CD4-positive, alpha-beta T cell treated with Interferon alpha-2 for 1 hour (primary cell): ENCODE measurements around the gene MORN5.

Source experiments
- DNase-seq, 2 donors: peaks; one replicate each; pipeline ENCODE4 v3.0.0-alpha.2; 2020 to 2022

The MORN5 gene

GRCh38 chr9:122192914-122193525, 33.3 kb downstream of the MORN5 start:
- DNase-seq: no peak

DNA sequence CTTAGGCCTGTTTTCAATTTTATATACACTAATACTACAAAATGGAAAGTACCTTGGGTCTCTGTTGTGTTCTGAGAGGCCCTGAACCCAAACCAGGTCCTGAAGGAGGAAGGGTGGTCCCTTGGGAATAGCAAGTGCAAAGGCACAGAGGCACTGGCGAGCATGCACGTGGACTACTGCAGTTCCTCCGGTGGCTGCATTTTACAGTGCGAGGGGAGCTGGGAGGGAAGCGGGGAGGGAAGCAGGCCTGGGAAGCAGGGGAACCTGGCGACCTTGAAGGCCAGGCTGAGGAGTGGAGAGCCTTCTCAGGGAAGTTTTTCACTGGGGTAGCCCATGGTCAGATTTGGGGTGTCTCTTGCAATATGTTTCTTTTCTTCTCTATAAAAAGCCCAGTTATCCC, 33.9 kb downstream of the MORN5 start:
- no peak for DNase-seq

GRCh38 chr9:122195875-122196274, 36.2 kb downstream of the MORN5 start:
- DNase-seq: no peak

DNA sequence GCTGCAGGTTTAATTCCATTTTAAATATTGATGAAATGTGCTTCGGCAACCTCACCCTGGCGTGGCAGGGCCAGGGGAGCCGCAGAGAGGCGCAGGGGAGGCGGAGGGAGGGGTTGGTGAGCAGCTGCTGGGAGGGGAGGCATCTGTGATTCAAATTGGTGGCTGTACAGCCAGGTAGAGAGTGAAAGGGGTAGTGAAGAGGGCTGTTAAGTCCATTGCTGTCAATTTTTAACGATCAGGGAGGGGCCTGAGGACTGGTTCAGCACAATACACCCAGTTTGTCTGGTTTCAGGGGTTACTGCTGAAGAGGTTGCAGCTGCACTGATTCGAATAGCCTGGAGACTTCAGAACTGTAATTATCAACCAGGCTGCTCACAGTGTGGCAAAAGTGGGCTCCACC, 37.7 kb downstream of the MORN5 start:
- DNase-seq: no peak

DNA sequence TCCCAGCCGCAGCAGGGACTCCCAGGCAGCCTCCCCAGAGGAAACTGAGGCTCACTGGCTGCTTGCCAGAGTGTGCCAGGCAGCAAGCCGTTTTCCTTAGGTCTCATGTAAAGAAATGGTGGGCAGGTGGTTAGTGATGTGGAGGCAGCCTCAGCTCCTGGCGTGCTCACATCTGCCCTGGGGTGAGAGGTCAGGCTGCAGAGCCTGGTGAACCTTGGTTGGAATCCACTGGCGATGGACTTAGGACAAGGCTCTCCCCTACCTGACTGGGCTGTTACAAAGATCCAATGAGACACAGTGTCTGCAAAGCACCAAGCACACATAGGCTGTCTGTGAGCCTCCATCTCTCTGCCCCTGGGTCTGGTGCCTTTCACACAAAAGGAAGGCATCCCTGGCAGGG, 38.2 kb downstream of the MORN5 start:
- DNase-seq: no peak

DNA sequence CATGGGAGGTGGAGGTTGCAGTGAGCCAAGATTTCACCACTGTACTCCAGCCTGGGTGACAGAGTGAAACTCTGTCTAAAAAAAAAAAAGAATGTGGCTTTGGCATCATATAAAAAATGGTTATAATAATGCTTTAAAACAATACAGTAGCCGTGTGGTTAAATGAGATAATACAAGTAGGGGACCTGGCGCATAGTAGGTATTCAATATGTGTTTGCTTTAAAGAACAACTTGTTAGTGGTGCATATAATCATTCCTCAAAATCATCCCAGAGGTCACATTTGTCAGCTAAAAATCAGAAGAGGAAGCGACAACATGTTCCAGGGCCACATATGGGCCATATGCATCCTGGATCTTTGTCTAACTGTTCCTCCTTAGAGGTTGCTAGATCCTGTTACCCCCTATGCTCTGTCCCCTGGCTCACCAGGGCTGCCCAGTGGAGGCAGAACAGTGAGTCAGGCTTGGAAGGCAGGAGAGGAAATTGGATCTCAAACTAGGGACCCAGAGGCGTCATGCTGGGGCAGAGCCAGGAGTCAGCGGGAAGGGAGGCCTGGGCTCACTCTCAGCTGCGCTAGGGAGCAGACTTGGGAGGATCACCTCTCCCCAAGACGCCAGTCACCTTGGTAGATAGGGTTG, 41.4 kb downstream of the MORN5 start:
- no peak for DNase-seq

DNA sequence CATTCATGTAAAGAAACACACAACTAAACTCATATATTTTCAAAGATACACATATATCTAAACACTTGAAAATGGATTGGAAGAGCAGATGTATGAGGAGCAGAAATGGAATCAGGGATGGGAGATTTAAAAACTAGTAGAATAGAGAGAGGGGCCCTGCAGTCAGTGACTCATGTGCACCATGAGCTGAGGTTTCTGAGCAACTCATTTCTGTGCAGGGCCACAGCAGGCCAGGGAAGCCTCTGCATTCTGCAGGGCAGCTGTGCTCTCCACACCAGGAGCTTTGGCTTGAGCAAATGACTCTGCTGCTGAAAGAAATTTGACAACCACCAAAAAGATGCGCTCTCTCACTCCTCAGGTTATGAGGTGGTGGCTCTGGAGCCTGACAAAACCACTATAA, 41.9 kb downstream of the MORN5 start:
- no peak for DNase-seq

DNA sequence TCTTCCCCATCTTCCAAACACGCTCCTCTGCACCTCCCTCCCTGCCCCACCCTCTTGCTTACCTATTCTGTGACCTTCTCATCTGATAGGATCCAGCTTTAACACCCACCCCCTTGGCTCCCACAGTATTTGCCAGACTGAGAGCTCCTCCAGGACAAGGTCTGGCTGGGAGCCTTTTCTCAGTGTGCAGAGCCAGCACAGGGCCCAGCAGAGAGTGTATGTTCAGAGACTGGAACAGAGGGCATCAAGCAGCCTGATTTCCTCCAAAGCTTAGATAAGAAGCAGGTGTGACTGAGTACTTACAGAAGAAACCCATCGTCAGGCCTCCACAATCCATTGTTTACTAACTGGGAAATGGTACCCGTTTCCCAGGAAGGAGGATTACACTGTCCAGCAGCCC, 42.4 kb downstream of the MORN5 start:
- no peak for DNase-seq

DNA sequence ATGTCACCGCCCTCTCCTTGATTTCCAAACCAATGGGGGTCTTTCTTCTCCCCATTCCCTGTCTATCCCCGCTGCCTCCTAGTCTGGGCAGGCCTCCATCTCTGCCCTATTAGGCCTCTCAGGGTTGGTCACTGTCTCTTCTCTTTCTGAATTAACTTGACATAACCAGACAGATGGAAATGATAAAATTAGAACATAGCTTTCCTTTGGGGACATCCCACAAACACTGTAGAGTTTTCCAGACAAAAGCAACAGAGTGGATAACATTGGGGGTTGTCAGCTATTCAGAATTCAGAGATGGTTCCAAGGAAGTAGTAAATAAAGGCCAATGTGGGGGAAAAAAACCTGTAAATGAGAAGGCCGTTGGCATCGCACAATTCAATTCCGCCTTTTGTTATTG, 44.3 kb downstream of the MORN5 start:
- DNase-seq: no peak

DNA sequence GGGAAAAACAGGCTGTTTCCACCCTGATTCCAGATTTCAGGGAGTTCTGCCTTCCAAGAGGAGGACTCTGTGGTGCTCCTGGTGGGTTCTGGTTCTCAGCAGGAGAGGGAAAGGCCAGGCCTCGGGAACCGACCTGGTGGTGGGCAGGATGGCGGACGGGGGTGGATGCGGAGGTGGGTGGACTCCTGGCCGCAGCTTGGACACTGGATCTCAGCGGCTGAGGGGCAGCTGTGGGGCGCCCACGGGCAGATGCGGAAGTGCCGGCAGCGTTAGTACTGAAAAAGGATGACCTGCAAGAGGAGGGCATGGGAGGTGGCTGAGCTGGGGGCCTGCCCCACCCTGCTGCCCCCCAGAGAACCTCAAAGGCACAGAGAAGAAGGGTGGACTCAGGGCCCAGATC, 44.8 kb downstream of the MORN5 start:
- DNase-seq: no peak

GRCh38 chr9:122205176-122205575, 45.5 kb downstream of the MORN5 start:
- no peak for DNase-seq

GRCh38 chr9:122206118-122207046, 46.7 kb downstream of the MORN5 start:
- no peak for DNase-seq

DNA sequence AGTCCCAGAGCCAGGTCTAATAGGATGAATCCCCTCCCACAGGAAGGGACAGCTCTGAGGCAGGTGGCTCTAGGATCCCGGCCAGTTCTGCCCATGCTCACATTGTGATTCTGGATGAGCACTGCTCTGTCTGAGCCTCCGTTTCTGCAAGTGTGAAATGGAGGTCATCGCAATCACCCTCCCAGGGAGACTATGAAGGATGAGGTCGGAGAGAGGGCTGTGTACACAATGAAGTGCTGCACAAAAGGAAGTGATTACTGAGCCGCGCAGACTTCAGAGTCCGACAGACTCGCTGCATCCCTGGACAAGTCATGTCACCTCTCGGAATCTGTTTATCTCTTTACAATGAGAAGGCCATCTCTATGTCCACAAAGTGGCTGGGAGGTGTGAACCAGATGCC, 47.4 kb downstream of the MORN5 start:
- DNase-seq: no peak

GRCh38 chr9:122209451-122209850, 49.7 kb downstream of the MORN5 start:
- DNase-seq: no peak

- no peak for DNase-seq
Measured at GRCh38 chr9:122212473-122213004, 52.8 kb downstream of the MORN5 start.

DNA sequence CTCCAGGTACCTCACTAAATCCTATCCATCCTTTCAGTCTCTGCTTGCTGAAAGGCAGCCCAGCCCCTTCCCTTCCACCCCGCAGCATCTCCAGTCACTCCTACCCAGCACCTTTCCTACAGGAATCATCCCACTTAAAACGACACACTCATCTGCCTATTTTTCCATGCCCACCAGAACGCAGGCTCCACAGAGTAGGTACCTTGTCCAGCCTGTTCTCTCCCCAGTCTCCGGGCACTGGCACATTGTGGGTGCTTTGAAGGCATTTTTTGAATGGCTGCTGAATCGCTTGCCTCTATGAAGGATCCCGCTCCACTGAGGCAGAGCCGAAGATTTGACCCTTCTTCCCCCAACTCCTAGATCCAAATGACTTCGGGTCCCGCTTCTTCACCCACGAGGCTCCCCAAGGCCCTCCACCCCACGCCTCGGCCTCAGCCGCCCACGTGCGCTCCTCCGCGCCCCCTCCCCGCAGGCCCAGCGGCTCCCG, 53.4 kb downstream of the MORN5 start:
- DNase-seq: no peak

DNA sequence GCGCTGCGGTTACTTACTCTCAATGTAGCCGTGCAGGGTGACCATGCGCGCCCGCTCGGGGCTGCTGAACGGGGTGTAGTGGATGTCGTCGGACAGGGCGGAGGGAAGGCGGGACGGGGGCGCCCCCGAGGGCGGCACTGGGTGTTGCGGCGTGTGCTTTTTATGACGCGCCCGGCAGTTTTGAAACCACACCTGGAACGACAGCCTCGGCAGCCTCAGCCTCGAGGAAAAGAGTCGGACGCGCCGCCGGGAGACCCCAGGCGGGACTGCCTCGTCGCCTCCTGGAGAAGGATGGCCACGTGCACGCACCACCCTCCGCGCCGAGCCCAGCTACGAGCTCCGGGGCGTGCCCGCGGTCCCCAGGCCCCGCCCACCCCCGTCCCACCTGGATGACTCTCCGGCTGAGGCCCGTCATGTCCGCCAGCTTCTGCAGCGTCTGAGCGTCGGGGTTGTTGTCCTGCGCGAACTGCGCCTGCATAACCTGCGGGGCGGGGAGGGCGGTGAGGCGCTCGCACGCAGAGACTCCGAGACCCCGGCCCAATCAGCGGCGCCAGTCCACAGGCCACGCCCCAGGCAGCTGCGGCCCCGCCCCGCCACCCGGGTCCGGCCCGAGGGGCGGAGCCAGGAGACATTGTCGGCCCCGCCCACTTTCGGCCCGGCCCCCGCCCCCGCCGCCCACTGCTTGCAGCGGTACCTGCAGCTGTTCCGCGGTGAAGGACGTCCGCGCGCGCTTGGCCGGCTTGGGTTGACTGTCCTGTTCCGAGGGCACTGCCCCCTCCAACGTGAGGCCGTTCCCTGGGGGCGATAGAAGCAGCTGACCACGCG, 54.1 kb downstream of the MORN5 start:
- DNase-seq: peak; percentile 42 to 53

GRCh38 chr9:122214507-122214906, 54.8 kb downstream of the MORN5 start:
- no peak for DNase-seq

GRCh38 chr9:122215663-122216062, 56.0 kb downstream of the MORN5 start:
- DNase-seq: no peak

DNA sequence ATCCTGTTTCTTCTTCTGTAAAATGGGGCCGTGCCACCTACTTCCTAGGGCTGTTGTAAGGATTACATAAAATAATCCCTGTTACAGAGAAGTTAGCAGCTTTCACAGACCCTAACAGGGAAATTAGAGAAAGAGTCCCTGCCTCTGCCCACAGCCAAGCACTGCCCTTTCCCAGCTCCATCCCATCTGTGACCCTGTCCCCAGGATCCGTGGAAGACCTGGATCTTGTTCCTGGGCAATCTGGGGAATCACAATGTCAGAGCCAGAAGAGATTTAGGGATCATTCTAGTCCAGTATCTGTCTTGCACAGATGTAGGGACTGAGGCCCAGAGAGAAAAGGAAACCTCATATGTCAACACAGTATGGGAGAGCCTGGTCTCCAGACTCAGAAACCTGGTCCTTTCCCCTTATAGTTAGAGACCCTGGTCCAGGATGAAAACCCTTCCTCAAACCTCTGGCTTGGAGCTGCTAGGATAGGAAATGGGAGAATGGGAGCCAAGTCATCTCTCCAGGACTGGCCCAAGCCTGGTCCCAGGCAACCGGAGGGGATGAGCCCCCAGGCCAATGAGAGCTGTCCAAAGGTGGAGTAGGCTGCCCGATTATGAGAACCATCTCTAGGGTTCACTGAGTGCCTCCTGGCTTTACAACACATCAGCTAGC, 56.6 kb downstream of the MORN5 start:
- DNase-seq: no peak

DNA sequence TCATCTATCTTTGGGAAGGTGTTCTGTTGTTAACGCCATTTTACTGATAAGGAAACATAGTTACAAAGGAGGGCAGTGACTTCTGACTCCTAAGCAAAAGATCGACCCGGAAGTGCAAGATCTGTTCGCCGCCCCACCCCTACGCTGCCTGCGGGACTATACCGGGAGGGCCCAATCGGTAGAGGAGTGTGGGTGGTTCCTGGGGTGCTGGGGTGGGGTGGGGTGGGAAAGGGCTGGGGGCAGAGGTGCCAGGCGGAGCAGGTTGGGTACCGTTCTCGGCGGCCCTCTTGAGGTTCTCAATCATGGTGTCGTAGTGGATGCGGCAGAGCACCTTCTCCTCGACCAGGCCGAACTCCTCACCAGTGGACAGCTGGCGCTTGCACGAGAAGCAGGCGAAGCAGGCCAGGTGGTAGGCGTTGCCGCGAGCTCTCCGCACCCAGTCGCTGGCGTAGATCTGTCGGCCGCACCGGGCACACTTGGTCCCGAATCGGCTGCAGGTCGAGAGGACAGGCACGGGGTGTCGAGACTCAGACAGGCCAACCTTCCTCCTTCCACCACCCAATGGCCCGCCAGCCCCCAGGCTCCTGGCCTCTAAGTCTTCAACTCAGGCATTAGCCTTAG, 57.2 kb downstream of the MORN5 start:
- no peak for DNase-seq

DNA sequence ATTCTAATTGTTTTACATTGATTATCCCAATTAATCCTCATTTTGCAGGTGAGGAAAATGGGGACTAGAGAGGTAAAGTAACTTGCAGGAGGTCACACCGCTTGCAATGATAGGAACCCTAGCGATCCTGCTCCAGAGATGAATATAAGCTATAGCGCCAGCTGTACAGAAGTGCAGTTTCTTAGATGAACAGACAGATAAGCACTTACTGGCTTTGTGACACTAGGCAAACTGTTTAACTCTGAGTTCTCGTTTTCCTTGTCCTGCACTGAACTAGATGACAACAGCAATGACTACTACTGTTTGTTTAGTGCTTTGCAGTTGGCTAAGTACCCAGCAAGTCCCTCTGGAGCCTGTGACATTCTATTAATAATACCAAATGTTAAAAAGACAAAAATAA, 57.9 kb downstream of the MORN5 start:
- DNase-seq: no peak
